Breast epithelium (tissue), 4 donors: Measurements from ENCODE around the gene PHB1. TPM values are rescaled to one million over a fixed set of nuclear protein-coding genes. Genes with fewer than 3 reads are reported as not detected.
"Not testable (repeated sequence)": the region's sequence is repeated elsewhere in the genome, so short reads cannot be mapped to it uniquely, and the experiment has no call there.

Experiments used
- DNase-seq, 2 donors: peaks; one replicate each; pipeline ENCODE4 v3.0.0-alpha.2; 2019; ENCODE audit warnings: low spot score in 2 of 2
- H3K27ac ChIP-seq, 2 donors: fragments of 200-600 bp; sonication (generic) in 1 of 2; one replicate each; pipeline ENCODE4 v1.5.1; 2016 to 2019; ENCODE audit warnings: mild to moderate bottlenecking in 1 of 2
- H3K27me3 ChIP-seq, 2 donors: fragments of 200-600 bp; sonication (generic) in 1 of 2; one replicate each; pipeline versions ENCODE4 v1.5.1 to v1.6.0; 2017 to 2019; ENCODE audit warnings: control low read depth in 1 of 2, mild to moderate bottlenecking in 1 of 2
- H3K36me3 ChIP-seq: fragments of 200-600 bp; one replicate; pipeline ENCODE4 v1.5.1; 2019
- H3K4me1 ChIP-seq, 2 donors: fragments of 200-600 bp; sonication (generic); one replicate each; pipeline ENCODE4 v1.5.1; 2016 to 2019; ENCODE audit warnings: control low read depth in 1 of 2
- H3K4me3 ChIP-seq, 3 donors: fragments of 200-600 bp; sonication (generic); 1 replicate in 2 of 3; 2 replicates in 1 of 3; pipeline ENCODE4 v1.5.1; 2016 to 2019; ENCODE audit warnings: mild to moderate bottlenecking in 3 of 3, moderate library complexity in 2 of 3
- H3K9me3 ChIP-seq, 2 donors: fragments of 200-600 bp; sonication (generic) in 1 of 2; one replicate each; pipeline ENCODE4 v1.5.1; 2016 to 2019; ENCODE audit warnings: control low read depth in 1 of 2
- POLR2A ChIP-seq: fragments of 450-650 bp; IDR thresholded peaks from one replicate; pipeline ENCODE4 v1.6.1; 2016; ENCODE audit warnings: antibody characterized with exemption, mild to moderate bottlenecking, moderate library complexity
- POLR2AphosphoS5 ChIP-seq, 3 donors: sonication (generic); formaldehyde crosslinking; IDR thresholded peaks; one replicate each; pipeline ENCODE4 v1.6.1; 2017; ENCODE audit warnings: antibody characterized with exemption in 3 of 3
- intact Hi-C: fragments of 100-400 bp; cut with DNase I; formaldehyde crosslinking; loops from one replicate; pipeline ENCODE4 v1.15.1; 2023; ENCODE audit warnings: low total_unique reads
- total RNA-seq, 3 donors: library from RNA; depleted of rRNA; stranded (reverse); fragments of >200 nt; gene quantifications; one replicate each; pipeline ENCODE4 v1.1.0, GENCODE V29; 2016
- TF ChIP-seq, protein P1 (sequence below), 3 donors: fragments of 450-650 bp; IDR thresholded peaks; one replicate each; pipeline ENCODE4 v1.5.1; 2016 to 2017; ENCODE audit warnings: antibody characterized with exemption in 3 of 3, mild to moderate bottlenecking in 3 of 3, moderate library complexity in 3 of 3

PHB1 gene
- total RNA-seq, 3 donors from 2014 or later = 100 to 110 (median 108) TPM

- no peak for DNase-seq
- no peak for TF ChIP-seq POLR2AphosphoS5 (IDR thresholded peaks at IDR 0.05)
- TF ChIP-seq, protein P1, sequence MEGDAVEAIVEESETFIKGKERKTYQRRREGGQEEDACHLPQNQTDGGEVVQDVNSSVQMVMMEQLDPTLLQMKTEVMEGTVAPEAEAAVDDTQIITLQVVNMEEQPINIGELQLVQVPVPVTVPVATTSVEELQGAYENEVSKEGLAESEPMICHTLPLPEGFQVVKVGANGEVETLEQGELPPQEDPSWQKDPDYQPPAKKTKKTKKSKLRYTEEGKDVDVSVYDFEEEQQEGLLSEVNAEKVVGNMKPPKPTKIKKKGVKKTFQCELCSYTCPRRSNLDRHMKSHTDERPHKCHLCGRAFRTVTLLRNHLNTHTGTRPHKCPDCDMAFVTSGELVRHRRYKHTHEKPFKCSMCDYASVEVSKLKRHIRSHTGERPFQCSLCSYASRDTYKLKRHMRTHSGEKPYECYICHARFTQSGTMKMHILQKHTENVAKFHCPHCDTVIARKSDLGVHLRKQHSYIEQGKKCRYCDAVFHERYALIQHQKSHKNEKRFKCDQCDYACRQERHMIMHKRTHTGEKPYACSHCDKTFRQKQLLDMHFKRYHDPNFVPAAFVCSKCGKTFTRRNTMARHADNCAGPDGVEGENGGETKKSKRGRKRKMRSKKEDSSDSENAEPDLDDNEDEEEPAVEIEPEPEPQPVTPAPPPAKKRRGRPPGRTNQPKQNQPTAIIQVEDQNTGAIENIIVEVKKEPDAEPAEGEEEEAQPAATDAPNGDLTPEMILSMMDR (IDR thresholded peaks at IDR 0.05) = no peak
- no peak for TF ChIP-seq POLR2A
- intact Hi-C loops = no loop called here
- Histone ChIP-seq H3K9me3 (no peaks in the 10 kb centered on the region), H3K27me3 (no peaks in the 10 kb centered on the region), H3K4me1 (peaks cover 4 to 23% of the 10 kb centered on the region in 2 donors), H3K36me3 (no peaks in the 10 kb centered on the region), H3K4me3 (peak overlapping the region in 2 of 3 donors; percentile 13 to 30), H3K27ac (peak overlapping the region; percentile 89 to 93)
These were observed 23.9 kb downstream of the PHB1 start for GRCh38 chr17:49390548-49391324.

GRCh38 chr17:49389514-49390347, 25.0 kb downstream of the PHB1 start:
- intact Hi-C loops, H3K9me3 ChIP-seq, H3K36me3 ChIP-seq, H3K27me3 ChIP-seq, DNase-seq, H3K4me3 ChIP-seq: not testable (repeated sequence)
- peak overlapping the region; percentile 89 to 93 for H3K27ac ChIP-seq
- H3K4me1 ChIP-seq = peaks cover 4 to 23% of the 10 kb centered on the region in 2 donors

GRCh38 chr17:49388692-49389513, 25.8 kb downstream of the PHB1 start:
- no peak overlapping the region for H3K4me3 ChIP-seq
- intact Hi-C loops = no loop called here
- no peaks in the 10 kb centered on the region for H3K27me3 ChIP-seq
- DNase-seq = no peak
- H3K4me1 ChIP-seq = peaks cover 4 to 24% of the 10 kb centered on the region in 2 donors
- no peaks in the 10 kb centered on the region for H3K9me3 ChIP-seq
- no peaks in the 10 kb centered on the region for H3K36me3 ChIP-seq
- peak overlapping the region; percentile 57 to 89 for H3K27ac ChIP-seq
- TF ChIP-seq, protein P1 (IDR thresholded peaks at IDR 0.05) = no peak
- TF ChIP-seq POLR2A (no peak), POLR2AphosphoS5 (IDR thresholded peaks at IDR 0.05) (no peak)

DNA sequence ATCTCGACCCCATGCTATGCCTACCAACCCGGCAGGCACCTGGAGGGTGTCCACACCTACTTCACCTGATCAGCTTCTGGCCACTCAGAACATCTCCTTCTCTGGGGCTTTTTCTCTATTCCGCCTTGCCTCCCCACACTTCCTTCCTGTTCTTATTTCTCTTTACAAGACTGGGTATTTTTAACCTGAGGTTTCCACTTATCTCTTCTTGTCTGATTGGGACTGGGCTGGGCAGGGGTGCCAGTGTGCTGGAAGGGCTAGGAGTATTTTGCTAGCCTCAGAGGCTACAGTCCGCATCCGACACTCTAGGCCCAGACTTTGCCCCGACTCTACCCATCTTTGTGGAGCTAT, 26.4 kb downstream of the PHB1 start:
- Histone ChIP-seq H3K4me1 (peaks cover 4 to 24% of the 10 kb centered on the region in 2 donors), H3K36me3 (no peaks in the 10 kb centered on the region), H3K9me3 (no peaks in the 10 kb centered on the region), H3K4me3 (no peak overlapping the region), H3K27ac (peak overlapping the region; percentile 43 to 89), H3K27me3 (no peaks in the 10 kb centered on the region)
- no peak for DNase-seq
- TF ChIP-seq POLR2A = no peak
- no peak for TF ChIP-seq POLR2AphosphoS5 (IDR thresholded peaks at IDR 0.05)
- TF ChIP-seq, protein P1 (IDR thresholded peaks at IDR 0.05) = no peak
- intact Hi-C loops = no loop called here

DNA sequence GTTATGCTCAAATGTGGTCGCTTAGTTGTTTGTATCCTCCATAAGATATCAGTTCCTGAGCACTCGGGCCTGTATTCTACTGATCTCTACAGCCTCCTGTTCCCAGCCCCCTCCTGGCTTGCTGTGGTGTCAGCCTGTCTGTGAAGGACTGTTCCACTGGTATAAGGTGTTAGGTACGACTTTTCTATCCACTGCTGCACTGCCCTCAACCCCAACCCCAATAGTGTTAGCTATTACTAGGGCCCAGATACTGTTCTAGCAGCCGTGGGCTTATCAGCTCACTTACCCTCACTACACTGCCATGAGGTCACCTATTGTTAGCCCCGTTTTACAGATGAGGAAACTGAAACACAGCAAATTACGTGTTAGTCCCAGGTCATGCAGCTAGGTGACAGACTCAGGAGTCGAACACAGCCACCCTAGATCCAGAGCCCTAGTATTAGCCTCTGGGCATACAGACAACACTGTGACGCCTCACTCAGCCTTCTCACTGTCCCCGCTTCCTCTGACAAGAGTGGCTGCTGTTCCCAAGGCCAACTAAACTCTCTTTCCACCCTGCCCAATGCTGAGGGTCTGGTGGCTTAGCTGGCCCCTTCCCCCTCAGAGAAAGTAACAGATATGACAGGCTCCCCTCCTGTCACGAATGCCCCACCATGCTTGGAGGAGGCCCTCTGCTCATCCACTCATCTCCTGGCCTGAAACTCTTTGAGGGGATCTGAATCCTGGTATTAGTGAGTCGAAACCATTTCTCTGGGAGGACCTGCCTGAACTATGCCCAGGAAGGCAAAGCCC, 27.0 kb downstream of the PHB1 start:
- Histone ChIP-seq H3K27ac (peak overlapping the region; percentile 43 to 45), H3K4me1 (peaks cover 4 to 30% of the 10 kb centered on the region in 2 donors), H3K27me3 (no peaks in the 10 kb centered on the region), H3K36me3 (no peaks in the 10 kb centered on the region), H3K9me3 (no peaks in the 10 kb centered on the region), H3K4me3 (no peak overlapping the region)
- no peak for TF ChIP-seq POLR2A
- TF ChIP-seq, protein P1 (IDR thresholded peaks at IDR 0.05) = no peak
- no peak for TF ChIP-seq POLR2AphosphoS5 (IDR thresholded peaks at IDR 0.05)
- no peak for DNase-seq
- intact Hi-C loops = loop anchor here (2.0 kb wide), 1 partner anchor 65 kb away; no protein-coding TSS in a partner anchor
